ENCODE measurements around the gene SMYD3. TPM values are rescaled to one million over a fixed set of nuclear protein-coding genes. Genes with fewer than 3 reads are reported as not detected.

Gene SMYD3
- total and polyA plus RNA-seq, 2 of the 13 experiments (the other 11 are each of a cell fraction or from before 2014, with no cell fraction given) = 27.7 to 35.8 TPM

DNA sequence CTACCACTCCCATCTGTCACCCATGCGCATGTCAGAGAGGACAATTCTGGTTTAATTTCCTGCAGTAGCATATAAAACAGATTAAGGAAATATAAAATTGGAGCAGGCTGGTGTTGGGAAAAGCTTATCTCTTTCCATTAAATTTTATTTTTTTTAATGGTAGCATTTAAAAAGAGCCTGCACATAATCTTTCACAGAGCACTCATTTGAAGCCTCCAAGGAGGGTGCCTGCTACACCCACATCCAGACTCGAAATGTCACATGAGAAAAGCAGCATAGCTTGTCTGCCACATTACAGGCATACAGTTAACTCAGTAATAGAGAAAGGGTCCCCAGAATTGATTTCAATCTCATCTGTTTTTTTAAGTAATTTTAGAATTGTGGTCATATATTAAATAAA is 753.3 kb downstream of the SMYD3 start:
- H3K79me2 ChIP-seq (ENCODE audit: insufficient read depth, low read length) = no peaks in the 10 kb centered on the region
- no peak overlapping the region for H3K27ac ChIP-seq (ENCODE audit: extremely low read length, insufficient read depth, low read length)
- in situ Hi-C loops (cut with HindIII; ENCODE audit: extremely low pct_ligation_motif_present, low pct_unique_long_range_greater_than_20kb) = no loop called here
- no peak overlapping the region for H3K4me3 ChIP-seq (replicated peaks in 1 of 3; ENCODE audit: insufficient read depth in 1 of 3, low read depth in 2 of 3, low read length in 3 of 3)
- no peaks in the 10 kb centered on the region for H3K4me1 ChIP-seq (ENCODE audit: insufficient read depth, low read length)
- FAIRE-seq (no peak), ATAC-seq (no peak), DNase-seq (ENCODE audit: low spot score) (no peak)
- WGBS (ENCODE audit: low lambda C conversion rate) = 93% methylated on average over 2 of the region's 2 CpGs
- no peak overlapping the region for H2AFZ ChIP-seq (ENCODE audit: low read length)
- H3K9ac ChIP-seq (ENCODE audit: insufficient read depth, low read depth, low read length) = no peak overlapping the region
- H3K9me3 ChIP-seq (ENCODE audit: low read length) = no peaks in the 10 kb centered on the region
- no peaks in the 10 kb centered on the region for H3K36me3 ChIP-seq (replicated peaks in 1 of 2; ENCODE audit: control insufficient read depth in 1 of 2, insufficient read depth in 2 of 2, low read length in 2 of 2)
- POLR2A ChIA-PET = no interaction called here
- CTCF ChIA-PET (ENCODE audit: low intra/inter-chr PET ratio, low total read pairs) = no interaction called here
- H3K27me3 ChIP-seq (ENCODE audit: control insufficient read depth in 1 of 2, insufficient read depth in 2 of 2, low read length in 2 of 2) = no peaks in the 10 kb centered on the region
- BruUV-seq (replicated peaks) = no TSS peak
- TF ChIP-seq NCOR1 (IDR thresholded peaks at IDR 0.05; ENCODE audit: borderline replicate concordance, low read length) = no peak
- no peak for TF ChIP-seq DNMT1 (CRISPR knock-in tag; IDR thresholded peaks at IDR 0.05)
- TF ChIP-seq, protein P1, sequence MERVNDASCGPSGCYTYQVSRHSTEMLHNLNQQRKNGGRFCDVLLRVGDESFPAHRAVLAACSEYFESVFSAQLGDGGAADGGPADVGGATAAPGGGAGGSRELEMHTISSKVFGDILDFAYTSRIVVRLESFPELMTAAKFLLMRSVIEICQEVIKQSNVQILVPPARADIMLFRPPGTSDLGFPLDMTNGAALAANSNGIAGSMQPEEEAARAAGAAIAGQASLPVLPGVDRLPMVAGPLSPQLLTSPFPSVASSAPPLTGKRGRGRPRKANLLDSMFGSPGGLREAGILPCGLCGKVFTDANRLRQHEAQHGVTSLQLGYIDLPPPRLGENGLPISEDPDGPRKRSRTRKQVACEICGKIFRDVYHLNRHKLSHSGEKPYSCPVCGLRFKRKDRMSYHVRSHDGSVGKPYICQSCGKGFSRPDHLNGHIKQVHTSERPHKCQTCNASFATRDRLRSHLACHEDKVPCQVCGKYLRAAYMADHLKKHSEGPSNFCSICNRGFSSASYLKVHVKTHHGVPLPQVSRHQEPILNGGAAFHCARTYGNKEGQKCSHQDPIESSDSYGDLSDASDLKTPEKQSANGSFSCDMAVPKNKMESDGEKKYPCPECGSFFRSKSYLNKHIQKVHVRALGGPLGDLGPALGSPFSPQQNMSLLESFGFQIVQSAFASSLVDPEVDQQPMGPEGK (CRISPR knock-in tag; IDR thresholded peaks at IDR 0.05) = no peak
- TF ChIP-seq, protein P2, sequence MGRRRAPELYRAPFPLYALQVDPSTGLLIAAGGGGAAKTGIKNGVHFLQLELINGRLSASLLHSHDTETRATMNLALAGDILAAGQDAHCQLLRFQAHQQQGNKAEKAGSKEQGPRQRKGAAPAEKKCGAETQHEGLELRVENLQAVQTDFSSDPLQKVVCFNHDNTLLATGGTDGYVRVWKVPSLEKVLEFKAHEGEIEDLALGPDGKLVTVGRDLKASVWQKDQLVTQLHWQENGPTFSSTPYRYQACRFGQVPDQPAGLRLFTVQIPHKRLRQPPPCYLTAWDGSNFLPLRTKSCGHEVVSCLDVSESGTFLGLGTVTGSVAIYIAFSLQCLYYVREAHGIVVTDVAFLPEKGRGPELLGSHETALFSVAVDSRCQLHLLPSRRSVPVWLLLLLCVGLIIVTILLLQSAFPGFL (CRISPR knock-in tag; IDR thresholded peaks at IDR 0.05) = no peak
- no peak for TF ChIP-seq GABPA (IDR thresholded peaks at IDR 0.05; ENCODE audit: low read depth, low read length)
- TF ChIP-seq GABPA (CRISPR knock-in tag; IDR thresholded peaks at IDR 0.05; ENCODE audit: low read depth) = no peak
- TF ChIP-seq, protein P3, sequence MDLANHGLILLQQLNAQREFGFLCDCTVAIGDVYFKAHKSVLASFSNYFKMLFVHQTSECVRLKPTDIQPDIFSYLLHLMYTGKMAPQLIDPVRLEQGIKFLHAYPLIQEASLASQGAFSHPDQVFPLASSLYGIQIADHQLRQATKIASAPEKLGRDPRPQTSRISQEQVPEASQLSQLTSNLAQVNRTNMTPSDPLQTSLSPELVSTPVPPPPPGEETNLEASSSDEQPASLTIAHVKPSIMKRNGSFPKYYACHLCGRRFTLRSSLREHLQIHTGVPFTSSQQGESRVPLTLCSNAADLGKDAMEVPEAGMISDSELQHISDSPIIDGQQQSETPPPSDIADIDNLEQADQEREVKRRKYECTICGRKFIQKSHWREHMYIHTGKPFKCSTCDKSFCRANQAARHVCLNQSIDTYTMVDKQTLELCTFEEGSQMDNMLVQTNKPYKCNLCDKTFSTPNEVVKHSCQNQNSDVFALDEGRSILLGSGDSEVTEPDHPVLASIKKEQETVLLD (CRISPR knock-in tag; IDR thresholded peaks at IDR 0.05; ENCODE audit: low read depth) = no peak
- H3K4me2 ChIP-seq (ENCODE audit: low read depth, low read length) = no peak overlapping the region
- H4K20me1 ChIP-seq (ENCODE audit: insufficient read depth, low read length) = no peaks in the 10 kb centered on the region
- intact Hi-C loops (cut with micrococcal nuclease; ENCODE audit: unreplicated experiment) = no loop called here
